ENCODE results near the gene ZBTB11. TPM values are rescaled to one million over a fixed set of nuclear protein-coding genes. Genes with fewer than 3 reads are reported as not detected.
"Not testable (repeated sequence)": the region's sequence is repeated elsewhere in the genome, so short reads cannot be mapped to it uniquely, and the experiment has no call there.

Gene ZBTB11
- total RNA-seq, 1 donor from 2014 or later = 16.9 TPM

DNA sequence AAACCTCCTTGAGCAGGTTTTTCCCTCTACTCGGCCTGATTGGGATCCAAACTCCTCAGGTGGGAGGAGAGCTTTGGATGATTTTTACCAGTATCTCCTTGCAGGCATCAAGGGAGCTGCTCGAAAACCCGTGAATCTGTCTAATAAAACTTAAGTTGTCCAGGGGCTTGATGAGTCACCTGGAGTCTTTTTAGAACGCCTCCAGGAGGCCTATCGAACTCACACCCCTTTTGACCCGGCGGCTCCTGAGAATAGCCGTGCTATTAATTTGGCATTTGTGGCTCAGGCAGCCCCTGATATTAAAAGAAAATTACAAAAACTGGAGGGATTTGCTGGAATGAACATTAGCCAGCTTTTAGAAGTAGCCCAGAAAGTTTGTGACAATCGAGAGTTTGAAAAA, 41.6 kb downstream of the ZBTB11 start:
- H3K27me3 ChIP-seq (ENCODE audit: control insufficient read depth, insufficient read depth, low read length) = no peaks in the 10 kb centered on the region
- no peaks in the 10 kb centered on the region for H3K36me3 ChIP-seq (ENCODE audit: control insufficient read depth, insufficient read depth, low read length)
- no peak for DNase-seq (ENCODE audit: low read depth)
- no peak overlapping the region for H3K4me3 ChIP-seq (ENCODE audit: low read depth, low read length)
- TF ChIP-seq, protein P1, sequence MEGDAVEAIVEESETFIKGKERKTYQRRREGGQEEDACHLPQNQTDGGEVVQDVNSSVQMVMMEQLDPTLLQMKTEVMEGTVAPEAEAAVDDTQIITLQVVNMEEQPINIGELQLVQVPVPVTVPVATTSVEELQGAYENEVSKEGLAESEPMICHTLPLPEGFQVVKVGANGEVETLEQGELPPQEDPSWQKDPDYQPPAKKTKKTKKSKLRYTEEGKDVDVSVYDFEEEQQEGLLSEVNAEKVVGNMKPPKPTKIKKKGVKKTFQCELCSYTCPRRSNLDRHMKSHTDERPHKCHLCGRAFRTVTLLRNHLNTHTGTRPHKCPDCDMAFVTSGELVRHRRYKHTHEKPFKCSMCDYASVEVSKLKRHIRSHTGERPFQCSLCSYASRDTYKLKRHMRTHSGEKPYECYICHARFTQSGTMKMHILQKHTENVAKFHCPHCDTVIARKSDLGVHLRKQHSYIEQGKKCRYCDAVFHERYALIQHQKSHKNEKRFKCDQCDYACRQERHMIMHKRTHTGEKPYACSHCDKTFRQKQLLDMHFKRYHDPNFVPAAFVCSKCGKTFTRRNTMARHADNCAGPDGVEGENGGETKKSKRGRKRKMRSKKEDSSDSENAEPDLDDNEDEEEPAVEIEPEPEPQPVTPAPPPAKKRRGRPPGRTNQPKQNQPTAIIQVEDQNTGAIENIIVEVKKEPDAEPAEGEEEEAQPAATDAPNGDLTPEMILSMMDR (IDR thresholded peaks at IDR 0.05; ENCODE audit: insufficient read depth, low read length, poor library complexity, severe bottlenecking) = no peak

GRCh38 chr3:101634591-101635196, 42.2 kb downstream of the ZBTB11 start:
- no peak for DNase-seq (ENCODE audit: low read depth)
- Histone ChIP-seq H3K27me3 (ENCODE audit: control insufficient read depth, insufficient read depth, low read length) (no peaks in the 10 kb centered on the region), H3K4me3 (ENCODE audit: low read depth, low read length) (no peak overlapping the region), H3K36me3 (ENCODE audit: control insufficient read depth, insufficient read depth, low read length) (no peaks in the 10 kb centered on the region)
- TF ChIP-seq, protein P1 (IDR thresholded peaks at IDR 0.05; ENCODE audit: insufficient read depth, low read length, poor library complexity, severe bottlenecking) = no peak

GRCh38 chr3:101633186-101633585, 43.7 kb downstream of the ZBTB11 start:
- DNase-seq (ENCODE audit: low read depth) = no peak
- no peaks in the 10 kb centered on the region for H3K36me3 ChIP-seq (ENCODE audit: control insufficient read depth, insufficient read depth, low read length)
- no peaks in the 10 kb centered on the region for H3K27me3 ChIP-seq (ENCODE audit: control insufficient read depth, insufficient read depth, low read length)
- TF ChIP-seq, protein P1 (IDR thresholded peaks at IDR 0.05; ENCODE audit: insufficient read depth, low read length, poor library complexity, severe bottlenecking) = no peak
- H3K4me3 ChIP-seq (ENCODE audit: low read depth, low read length) = no peak overlapping the region

DNA sequence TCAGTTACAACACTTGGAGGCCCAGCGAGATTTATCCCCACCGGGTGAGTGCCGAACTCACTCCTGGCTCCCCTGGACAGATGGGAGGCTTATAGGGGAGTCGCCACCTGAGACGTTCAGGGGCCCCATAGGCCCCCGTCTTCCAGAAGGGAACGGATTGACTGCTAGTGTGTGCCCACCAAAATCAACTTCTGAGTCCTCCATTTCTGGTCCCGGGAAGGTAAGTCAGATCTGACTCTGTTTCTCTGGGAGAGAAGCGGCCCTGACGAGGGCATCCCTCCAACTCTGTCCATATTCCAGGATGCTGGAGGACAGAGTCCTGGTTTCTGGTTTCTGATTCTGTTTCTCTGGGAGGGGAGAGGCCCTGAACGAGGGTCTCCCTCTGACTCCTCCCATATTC, 44.3 kb downstream of the ZBTB11 start:
- TF ChIP-seq, protein P1 (IDR thresholded peaks at IDR 0.05; ENCODE audit: insufficient read depth, low read length, poor library complexity, severe bottlenecking) = no peak
- H3K4me3 ChIP-seq (ENCODE audit: low read depth, low read length) = no peak overlapping the region
- H3K27me3 ChIP-seq (ENCODE audit: control insufficient read depth, insufficient read depth, low read length) = no peaks in the 10 kb centered on the region
- DNase-seq (ENCODE audit: low read depth) = no peak
- H3K36me3 ChIP-seq (ENCODE audit: control insufficient read depth, insufficient read depth, low read length) = no peaks in the 10 kb centered on the region

GRCh38 chr3:101631959-101632358, 45.0 kb downstream of the ZBTB11 start:
- DNase-seq (ENCODE audit: low read depth); H3K4me3 ChIP-seq (ENCODE audit: low read depth, low read length); H3K36me3 ChIP-seq (ENCODE audit: control insufficient read depth, insufficient read depth, low read length); H3K27me3 ChIP-seq (ENCODE audit: control insufficient read depth, insufficient read depth, low read length): not testable (repeated sequence)

DNA sequence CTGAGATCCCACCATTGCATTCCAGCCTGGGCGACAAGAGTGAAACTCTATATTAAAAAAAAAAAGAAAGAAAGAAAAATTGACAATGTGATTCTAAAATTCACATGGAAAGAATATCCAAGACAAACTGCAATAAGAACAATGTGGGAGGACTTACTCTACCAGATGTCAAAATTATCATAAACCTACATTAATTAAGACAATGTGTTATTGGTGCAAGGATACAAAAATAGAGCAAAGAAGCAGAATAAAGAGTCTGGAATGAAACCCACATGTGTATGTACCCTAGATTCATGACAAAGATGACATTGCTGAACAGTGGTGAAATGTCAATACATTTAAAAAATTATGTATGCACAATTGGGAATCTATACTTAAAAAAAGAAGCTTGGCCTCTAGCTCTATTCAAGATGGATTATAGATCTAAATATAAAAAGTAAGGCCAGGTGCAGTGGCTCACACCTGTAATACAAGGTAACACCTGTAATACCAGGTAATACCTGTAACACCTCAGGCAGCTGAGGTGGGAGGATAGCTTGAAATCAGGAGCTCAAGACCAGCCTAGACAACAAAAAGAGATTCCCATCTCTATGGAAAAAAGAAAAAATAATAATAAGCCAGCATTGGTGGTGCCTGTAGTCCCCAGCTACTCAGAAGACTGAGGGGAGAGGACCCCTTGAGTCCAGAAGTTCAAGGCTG, 45.7 kb downstream of the ZBTB11 start:
- no peaks in the 10 kb centered on the region for H3K36me3 ChIP-seq (ENCODE audit: control insufficient read depth, insufficient read depth, low read length)
- no peak for DNase-seq (ENCODE audit: low read depth)
- H3K27me3 ChIP-seq (ENCODE audit: control insufficient read depth, insufficient read depth, low read length) = no peaks in the 10 kb centered on the region
- no peak overlapping the region for H3K4me3 ChIP-seq (ENCODE audit: low read depth, low read length)
- TF ChIP-seq, protein P1 (IDR thresholded peaks at IDR 0.05; ENCODE audit: insufficient read depth, low read length, poor library complexity, severe bottlenecking) = no peak

Data from kidney epithelial cell (primary cell).